Measurements from ENCODE around the gene TBC1D22A. TPM values are rescaled to one million over a fixed set of nuclear protein-coding genes. Genes with fewer than 3 reads are reported as not detected.

The TBC1D22A gene
- total RNA-seq, 1 experiment from 2014 or later, result 20.9 TPM

DNA sequence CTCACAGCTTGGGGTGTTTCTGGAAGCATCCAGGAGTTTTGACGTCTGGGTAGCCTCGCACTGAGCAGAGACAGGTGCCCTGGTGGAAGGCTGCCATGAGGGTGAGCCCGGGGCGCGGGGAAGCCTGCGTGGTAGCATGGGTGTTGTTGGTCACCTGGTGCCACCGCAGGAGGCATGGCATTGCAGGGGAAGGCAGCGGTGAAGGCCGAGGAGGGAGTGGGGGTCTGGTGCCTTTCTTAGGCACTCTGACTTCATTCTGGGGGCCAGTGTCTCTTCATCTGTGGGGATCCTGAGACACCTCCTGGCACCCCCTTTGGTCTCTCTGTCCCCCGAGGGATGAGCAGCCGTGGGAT, 271.2 kb downstream of the TBC1D22A start:
- intact Hi-C loops (cut with micrococcal nuclease), result no loop called here
- DNase-seq (ENCODE audit: low read depth, low spot score) (no peak), ATAC-seq (no peak)
- Histone ChIP-seq H2AFZ (ENCODE audit: low read depth, low read length, poor library complexity, severe bottlenecking) (no peak overlapping the region), H3K36me3 (ENCODE audit: control insufficient read depth in 1 of 2, insufficient read depth in 2 of 2, low read length in 2 of 2) (no peaks in the 10 kb centered on the region), H3K4me3 (replicated peaks in 1 of 2; ENCODE audit: low read depth in 1 of 2, low read length in 2 of 2) (no peak overlapping the region), H3K9me3 (ENCODE audit: control insufficient read depth in 1 of 2, insufficient read depth in 1 of 2, low read depth in 1 of 2, low read length in 2 of 2) (no peaks in the 10 kb centered on the region), H3K79me2 (ENCODE audit: insufficient read depth, low read length) (no peaks in the 10 kb centered on the region), H3K27ac (ENCODE audit: low read depth, low read length) (no peak overlapping the region), H3K4me2 (ENCODE audit: low read length) (no peak overlapping the region), H3K27me3 (ENCODE audit: insufficient read depth, low read length) (no peaks in the 10 kb centered on the region), H4K20me1 (ENCODE audit: insufficient read depth) (no peaks in the 10 kb centered on the region), H3K9me2 (ENCODE audit: insufficient read depth) (no peaks in the 10 kb centered on the region), H3K9ac (ENCODE audit: low read length) (no peak overlapping the region), H3K4me1 (ENCODE audit: control insufficient read depth in 1 of 2, insufficient read depth in 2 of 2, low read length in 2 of 2) (no peaks in the 10 kb centered on the region)
- ChIA-PET CTCF (no interaction called here), POLR2A (no interaction called here), RAD21 (ENCODE audit: low non-redundant PET in 1 of 2, low total read pairs in 2 of 2, uncharacterized antibody in 2 of 2, unreplicated experiment in 2 of 2) (no interaction called here)
- no peak for TF ChIP-seq RAD21 (IDR thresholded peaks at IDR 0.05; ENCODE audit: low read depth)
- TF ChIP-seq POLR2A (IDR thresholded peaks at IDR 0.05; ENCODE audit: borderline replicate concordance, extremely low read depth, insufficient read depth, insufficient read length), result no peak
- no peak for TF ChIP-seq ELF1 (IDR thresholded peaks at IDR 0.05; ENCODE audit: borderline replicate concordance, low read depth)
- TF ChIP-seq POLR2AphosphoS5 (IDR thresholded peaks at IDR 0.05; ENCODE audit: low read depth, low read length), result no peak
- TF ChIP-seq, protein P1, sequence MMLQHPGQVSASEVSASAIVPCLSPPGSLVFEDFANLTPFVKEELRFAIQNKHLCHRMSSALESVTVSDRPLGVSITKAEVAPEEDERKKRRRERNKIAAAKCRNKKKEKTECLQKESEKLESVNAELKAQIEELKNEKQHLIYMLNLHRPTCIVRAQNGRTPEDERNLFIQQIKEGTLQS (IDR thresholded peaks at IDR 0.05), result no peak
- TF ChIP-seq SRF (IDR thresholded peaks at IDR 0.05; ENCODE audit: low read depth), result no peak
- TF ChIP-seq FOSL1 (IDR thresholded peaks at IDR 0.05; ENCODE audit: low read depth), result no peak
- TF ChIP-seq ZNF274 (IDR thresholded peaks at IDR 0.05; ENCODE audit: low read depth, low read length), result no peak
- TF ChIP-seq TCF7L2 (IDR thresholded peaks at IDR 0.05; ENCODE audit: borderline replicate concordance, extremely low read depth, insufficient read depth, insufficient read length), result no peak
- no peak for TF ChIP-seq MAX (IDR thresholded peaks at IDR 0.05)
- TF ChIP-seq SP1 (IDR thresholded peaks at IDR 0.05; ENCODE audit: low read depth), result no peak
- no TSS peak for BruUV-seq (replicated peaks)

DNA sequence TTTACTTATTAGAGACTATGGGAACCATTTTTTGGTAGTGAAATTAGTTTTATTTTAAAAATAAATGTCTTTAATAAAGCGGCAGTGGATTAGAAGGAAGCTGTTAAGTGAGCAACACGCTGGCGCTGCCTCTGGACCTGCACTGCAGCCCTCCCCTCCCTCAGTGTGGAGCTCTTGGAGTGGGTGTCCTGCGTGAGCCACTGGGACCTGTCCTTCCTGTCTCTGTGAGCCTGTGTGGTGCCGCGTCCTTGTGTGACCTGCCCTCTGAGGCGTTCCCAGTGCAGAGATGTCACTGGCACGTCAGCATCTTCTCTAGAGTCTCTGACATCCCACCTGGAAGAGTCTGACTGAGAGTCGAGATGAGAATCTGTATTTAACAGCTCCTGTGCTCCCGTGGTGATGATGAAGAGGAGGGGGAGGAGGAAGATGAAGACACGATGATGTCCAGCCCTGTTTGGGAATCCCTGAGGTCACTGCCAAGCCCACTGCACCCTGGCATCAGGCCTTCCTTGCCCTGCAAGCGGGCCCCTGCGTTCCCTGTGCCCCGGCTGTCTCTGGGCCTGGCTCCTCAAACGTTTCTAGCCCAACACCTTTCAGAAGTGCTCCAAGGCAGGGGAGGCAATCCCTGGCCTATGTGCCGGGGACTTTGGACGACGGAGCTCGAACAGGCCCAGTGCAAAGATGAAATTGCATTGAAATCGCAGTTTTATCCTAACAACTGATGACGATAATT, 271.8 kb downstream of the TBC1D22A start:
- no TSS peak for BruUV-seq (replicated peaks)
- CTCF ChIA-PET, result no interaction called here

More for the DNA sequence above, 271.8 kb downstream of the TBC1D22A start:
- TF ChIP-seq CEBPB (IDR thresholded peaks at IDR 0.05; ENCODE audit: low read depth) (no peak), EZH2 (IDR thresholded peaks at IDR 0.05) (no peak), YY1 (IDR thresholded peaks at IDR 0.05; ENCODE audit: extremely low read depth, insufficient replicate concordance, low read depth, low read length) (no peak), JUND (IDR thresholded peaks at IDR 0.05) (no peak), RAD21 (IDR thresholded peaks at IDR 0.05; ENCODE audit: low read depth) (no peak), CBX3 (IDR thresholded peaks at IDR 0.05; ENCODE audit: low read depth) (no peak), SIN3A (IDR thresholded peaks at IDR 0.05; ENCODE audit: low read depth) (no peak)
- POLR2A ChIA-PET, result no interaction called here
- no peak for ATAC-seq
- Histone ChIP-seq H4K20me1 (ENCODE audit: insufficient read depth) (no peaks in the 10 kb centered on the region), H3K9me3 (ENCODE audit: control insufficient read depth in 1 of 2, insufficient read depth in 1 of 2, low read depth in 1 of 2, low read length in 2 of 2) (no peaks in the 10 kb centered on the region), H3K9me2 (ENCODE audit: insufficient read depth) (no peaks in the 10 kb centered on the region), H3K27me3 (ENCODE audit: insufficient read depth, low read length) (no peaks in the 10 kb centered on the region), H3K4me2 (ENCODE audit: low read length) (no peak overlapping the region), H3K4me1 (ENCODE audit: control insufficient read depth in 1 of 2, insufficient read depth in 2 of 2, low read length in 2 of 2) (no peaks in the 10 kb centered on the region), H2AFZ (ENCODE audit: low read depth, low read length, poor library complexity, severe bottlenecking) (no peak overlapping the region), H3K36me3 (ENCODE audit: control insufficient read depth in 1 of 2, insufficient read depth in 2 of 2, low read length in 2 of 2) (no peaks in the 10 kb centered on the region), H3K27ac (ENCODE audit: low read depth, low read length) (no peak overlapping the region), H3K9ac (ENCODE audit: low read length) (no peak overlapping the region), H3K79me2 (ENCODE audit: insufficient read depth, low read length) (no peaks in the 10 kb centered on the region), H3K4me3 (replicated peaks in 1 of 2; ENCODE audit: low read depth in 1 of 2, low read length in 2 of 2) (no peak overlapping the region)
- no peak for DNase-seq (ENCODE audit: low read depth, low spot score)
- RAD21 ChIA-PET (ENCODE audit: low non-redundant PET in 1 of 2, low total read pairs in 2 of 2, uncharacterized antibody in 2 of 2, unreplicated experiment in 2 of 2), result no interaction called here
- intact Hi-C loops (cut with micrococcal nuclease), result no loop called here
